HEK293T (cell line): ENCODE measurements around the gene TECTA.

Experiments used
- CTCF ChIA-PET: fragments of 350-600 bp; formaldehyde crosslinking; extraction: SDS; loops from one replicate; lab custom pipeline; 2021; ENCODE audit warnings: antibody characterized with exemption, inconsistent platforms; lab: Yijun Ruan, JAX
- POLR2A ChIA-PET: fragments of 350-600 bp; formaldehyde crosslinking; extraction: SDS; loops from one replicate; lab custom pipeline; 2020; ENCODE audit warnings: antibody characterized with exemption, inconsistent platforms; lab: Yijun Ruan, JAX
- DNase-seq: peaks from one replicate; pipeline ENCODE4 v3.0.0; 2012; ENCODE audit warnings: mixed read lengths; ENCODE audit errors: extremely low spot score
- ARNT ChIP-seq: fragments of 450-650 bp; IDR thresholded peaks from 2 replicates; pipeline ENCODE4 v1.6.1; 2017; ENCODE audit warnings: mild to moderate bottlenecking
- BHLHE40 ChIP-seq: fragments of 450-650 bp; IDR thresholded peaks from 2 replicates; pipeline ENCODE4 v1.6.1; 2016; ENCODE audit warnings: mild to moderate bottlenecking, moderate library complexity, borderline replicate concordance
- CTBP1 ChIP-seq: fragments of 450-650 bp; IDR thresholded peaks from 2 replicates; pipeline ENCODE4 v1.6.1; 2016; ENCODE audit warnings: borderline replicate concordance
- ELF4 ChIP-seq: fragments of 450-650 bp; IDR thresholded peaks from 2 replicates; pipeline ENCODE4 v1.6.1; 2017; ENCODE audit warnings: antibody characterized with exemption
- FOXA1 ChIP-seq: fragments of 450-650 bp; IDR thresholded peaks from 2 replicates; pipeline ENCODE4 v1.6.1; 2016; ENCODE audit warnings: mild to moderate bottlenecking
- FOXK2 ChIP-seq: fragments of 450-650 bp; IDR thresholded peaks from 2 replicates; pipeline ENCODE4 v1.6.1; 2016; ENCODE audit warnings: mild to moderate bottlenecking
- FOXM1 ChIP-seq: fragments of 450-650 bp; IDR thresholded peaks from 2 replicates; pipeline ENCODE4 v1.6.1; 2017; ENCODE audit warnings: mild to moderate bottlenecking, borderline replicate concordance
- HDGF ChIP-seq: fragments of 450-650 bp; IDR thresholded peaks from 2 replicates; pipeline ENCODE4 v1.6.1; 2017; ENCODE audit warnings: antibody characterized with exemption, borderline replicate concordance
- L3MBTL2 ChIP-seq: fragments of 450-650 bp; conservative IDR thresholded peaks from 2 replicates; pipeline ENCODE4 v1.6.1; 2016; ENCODE audit warnings: mild to moderate bottlenecking
- LEF1 ChIP-seq: fragments of 450-650 bp; IDR thresholded peaks from 2 replicates; pipeline ENCODE4 v1.6.1; 2017; ENCODE audit warnings: mild to moderate bottlenecking, borderline replicate concordance
- NFRKB ChIP-seq: fragments of 450-650 bp; IDR thresholded peaks from 2 replicates; pipeline ENCODE4 v1.6.1; 2016; ENCODE audit warnings: mild to moderate bottlenecking, moderate library complexity
- PKNOX1 ChIP-seq: fragments of 450-650 bp; IDR thresholded peaks from 2 replicates; pipeline ENCODE4 v1.6.1; 2016
- SP1 ChIP-seq: fragments of 450-650 bp; IDR thresholded peaks from 2 replicates; pipeline ENCODE4 v1.6.1; 2017
- SUZ12 ChIP-seq: fragments of 450-650 bp; IDR thresholded peaks from 2 replicates; pipeline ENCODE4 v1.6.1; 2016; ENCODE audit warnings: mild to moderate bottlenecking
- TARDBP ChIP-seq: fragments of 450-650 bp; IDR thresholded peaks from 2 replicates; pipeline ENCODE4 v1.6.1; 2016
- ZNF384 ChIP-seq: fragments of 450-650 bp; IDR thresholded peaks from 2 replicates; pipeline ENCODE4 v1.6.1; 2016

TECTA gene

GRCh38 chr11:121207485-121208115 lies 106.6 kb downstream of the TECTA start:
- TF ChIP-seq ZNF384 (no peak), PKNOX1 (no peak), ELF4 (no peak), FOXK2 (no peak), HDGF (no peak), CTBP1 (no peak)
- ChIA-PET CTCF (interaction anchor here (1.7 kb wide), 1 partner anchor 13 kb away, joined by 4 read pairs; no protein-coding TSS in a partner anchor), POLR2A (interaction anchor here (1.6 kb wide), 1 partner anchor 30 kb away, joined by 4 read pairs; no protein-coding TSS in a partner anchor)
- no peak for DNase-seq

GRCh38 chr11:121210445-121211080 lies 109.5 kb downstream of the TECTA start:
- CTCF ChIA-PET: interaction anchor here (1.5 kb wide), 1 partner anchor 16 kb away, joined by 3 read pairs; no protein-coding TSS in a partner anchor
- TF ChIP-seq SP1 (no peak), CTBP1 (no peak), FOXK2 (no peak), L3MBTL2 (no peak), ELF4 (no peak), HDGF (no peak), FOXM1 (no peak), NFRKB (no peak), TARDBP (no peak), ZNF384 (no peak), LEF1 (no peak), SUZ12 (no peak), FOXA1 (no peak), BHLHE40 (no peak), ARNT (no peak), PKNOX1 (no peak)
- no peak for DNase-seq
- POLR2A ChIA-PET: no interaction called here

- TF ChIP-seq FOXK2 (no peak), CTBP1 (no peak), SUZ12 (no peak), SP1 (no peak), LEF1 (no peak), NFRKB (no peak), HDGF (no peak), L3MBTL2 (no peak), BHLHE40 (no peak), PKNOX1 (no peak), TARDBP (no peak), ZNF384 (no peak), ELF4 (no peak), FOXM1 (no peak), FOXA1 (no peak), ARNT (no peak)
- ChIA-PET CTCF (no interaction called here), POLR2A (no interaction called here)
- no peak for DNase-seq
Measured at GRCh38 chr11:121211626-121212025, 110.6 kb downstream of the TECTA start.

GRCh38 chr11:121212536-121213361 lies 111.7 kb downstream of the TECTA start:
- POLR2A ChIA-PET: no interaction called here
- CTCF ChIA-PET: interaction anchor here (0.8 kb wide), 1 partner anchor 14 kb away, joined by 4 read pairs; no protein-coding TSS in a partner anchor
- TF ChIP-seq NFRKB: no peak
- no peak for TF ChIP-seq BHLHE40
- DNase-seq: no peak

- DNase-seq: no peak
- ChIA-PET CTCF (no interaction called here), POLR2A (no interaction called here)
- no peak for TF ChIP-seq LEF1
- TF ChIP-seq ARNT: no peak
- no peak for TF ChIP-seq L3MBTL2
- TF ChIP-seq TARDBP: no peak
- TF ChIP-seq FOXM1: no peak
Measured at GRCh38 chr11:121213362-121213893, 112.4 kb downstream of the TECTA start.

GRCh38 chr11:121214861-121215260 lies 113.8 kb downstream of the TECTA start:
- CTCF ChIA-PET: no interaction called here

More at GRCh38 chr11:121214861-121215260, 113.8 kb downstream of the TECTA start:
- TF ChIP-seq BHLHE40: no peak
- TF ChIP-seq L3MBTL2: no peak
- TF ChIP-seq PKNOX1: no peak
- no peak for TF ChIP-seq LEF1
- TF ChIP-seq NFRKB: no peak
- TF ChIP-seq CTBP1: no peak
- TF ChIP-seq FOXM1: no peak
- TF ChIP-seq ARNT: no peak
- no peak for TF ChIP-seq ZNF384
- no peak for TF ChIP-seq TARDBP
- TF ChIP-seq FOXA1: no peak
- TF ChIP-seq HDGF: no peak
- no peak for TF ChIP-seq FOXK2
- TF ChIP-seq SUZ12: no peak
- DNase-seq: no peak
- POLR2A ChIA-PET: no interaction called here
